OCI-LY3 (cell line): ENCODE results near the gene LHPP.

ENCODE experiments used
- H2AFZ ChIP-seq: fragments of 200-600, 300-600 bp; shearing (Covaris generic); 2 replicates; pipeline ENCODE4 v1.6.0; 2014; ENCODE audit warnings: antibody characterized with exemption, low read depth, low read length
- H3K27ac ChIP-seq: fragments of 200-600, 300-600 bp; sonication (generic); 2 replicates; pipeline ENCODE4 v1.5.1; 2014; ENCODE audit warnings: mild to moderate bottlenecking, low read length, moderate library complexity, mixed read lengths
- H3K27me3 ChIP-seq: fragments of 200-600, 300-600 bp; sonication (generic); 2 replicates; pipeline ENCODE4 v1.6.1; 2014; ENCODE audit warnings: low read depth, low read length, mixed read lengths
- H3K36me3 ChIP-seq: fragments of 200-600, 300-600 bp; sonication (generic); replicated peaks from 2 replicates; pipeline ENCODE3; 2014; ENCODE audit warnings: low read depth, low read length, mixed read lengths
- H3K4me1 ChIP-seq: fragments of 300-600, 200-600 bp; sonication (generic); 2 replicates; pipeline ENCODE4 v1.6.1; 2014; ENCODE audit warnings: low read length, mixed read lengths
- H3K4me2 ChIP-seq: fragments of 200-600, 300-600 bp; sonication (generic); 2 replicates; pipeline ENCODE4 v1.6.1; 2014; ENCODE audit warnings: low read length, mixed read lengths
- H3K4me3 ChIP-seq: fragments of 300-600, 200-600 bp; sonication (generic); 2 replicates; pipeline ENCODE4 v1.5.1; 2014; ENCODE audit warnings: antibody characterized with exemption, mild to moderate bottlenecking, low read length, moderate library complexity
- H3K79me2 ChIP-seq: fragments of 300-600, 200-600 bp; shearing (Covaris generic); 2 replicates; pipeline ENCODE4 v1.6.1; 2014; ENCODE audit warnings: mild to moderate bottlenecking, low read length, mixed read lengths
- H3K9ac ChIP-seq: fragments of 300-600, 200-600 bp; shearing (Covaris generic); 2 replicates; pipeline ENCODE4 v1.6.0; 2014; ENCODE audit warnings: mild to moderate bottlenecking, low read length, moderate library complexity
- H3K9me3 ChIP-seq: fragments of 200-600, 300-600 bp; shearing (Covaris generic); 2 replicates; pipeline ENCODE4 v1.6.1; 2014; ENCODE audit warnings: low read length, mixed read lengths; ENCODE audit not compliant: insufficient read depth
- H4K20me1 ChIP-seq: fragments of 200-600, 300-600 bp; sonication (generic); 2 replicates; pipeline ENCODE4 v1.6.1; 2016; ENCODE audit warnings: low read length, mixed read lengths; ENCODE audit not compliant: insufficient read depth
- EZH2phosphoT487 ChIP-seq: fragments of 200-600 bp; shearing (Covaris generic); IDR thresholded peaks from 2 replicates; pipeline ENCODE4 v1.6.1; 2018; ENCODE audit warnings: antibody characterized with exemption, mixed run types, low read depth
- TF ChIP-seq, protein P1 (sequence below): fragments of 200-600, 300-600 bp; sonication (generic); IDR thresholded peaks from 2 replicates; pipeline ENCODE4 v1.5.1; 2014; ENCODE audit warnings: antibody characterized with exemption, low read length, low read depth

LHPP gene

DNA sequence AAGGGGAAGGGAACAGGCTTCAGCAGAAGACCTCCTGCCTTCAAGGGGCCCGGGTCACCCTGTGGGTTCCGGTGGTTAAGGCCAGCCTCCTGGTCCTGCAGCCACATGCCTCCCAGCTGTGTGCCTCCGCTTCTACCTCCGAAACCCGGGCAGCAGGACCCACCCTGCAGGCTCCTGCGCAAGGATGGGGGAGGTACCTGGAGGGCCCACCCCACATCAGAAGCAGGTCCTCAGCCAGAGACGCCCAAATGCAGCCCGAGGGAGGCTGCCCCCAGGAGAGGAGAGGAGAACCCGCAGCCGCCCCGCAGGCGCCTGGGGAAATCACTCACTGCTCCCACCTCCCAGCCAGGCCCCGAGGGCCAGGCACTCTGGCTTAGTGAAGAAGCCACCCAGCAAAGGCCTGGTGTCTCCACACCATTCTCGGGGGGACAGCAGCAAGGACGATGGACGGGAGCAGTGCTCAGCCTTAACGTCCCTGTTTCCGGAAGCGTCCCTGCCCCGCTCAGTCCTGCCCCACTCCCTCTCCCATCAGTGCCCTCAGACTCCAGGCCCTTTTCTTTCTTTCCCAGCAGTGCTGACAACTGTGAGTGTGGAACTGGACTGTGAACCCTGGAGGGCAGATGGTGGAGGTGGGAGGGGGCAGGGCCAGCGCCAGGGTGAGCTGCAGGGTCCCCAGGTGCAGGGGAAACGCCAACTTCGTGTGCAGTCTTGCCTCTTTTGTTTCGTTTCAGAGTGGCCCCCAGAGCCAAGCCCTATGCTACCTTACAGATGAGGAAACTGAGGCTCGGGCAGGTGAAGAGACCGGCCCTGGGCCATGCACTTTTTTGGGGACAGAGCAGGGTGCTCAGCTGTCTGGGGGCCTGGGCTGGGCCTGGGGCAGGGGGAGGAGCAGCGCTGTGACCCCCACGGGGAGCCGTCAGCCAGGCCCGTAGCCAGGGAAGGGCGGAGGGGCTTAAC is 144.5 kb downstream of the LHPP start:
- Histone ChIP-seq H3K9me3 (no peaks in the 10 kb centered on the region), H2AFZ (no peak overlapping the region), H3K9ac (no peak overlapping the region), H3K27me3 (no peaks in the 10 kb centered on the region), H3K4me1 (peaks cover 11% of the 10 kb centered on the region), H4K20me1 (no peaks in the 10 kb centered on the region), H3K79me2 (no peaks in the 10 kb centered on the region), H3K27ac (no peak overlapping the region), H3K4me2 (no peak overlapping the region), H3K36me3 (no peaks in the 10 kb centered on the region), H3K4me3 (no peak overlapping the region)
- TF ChIP-seq, protein P1, sequence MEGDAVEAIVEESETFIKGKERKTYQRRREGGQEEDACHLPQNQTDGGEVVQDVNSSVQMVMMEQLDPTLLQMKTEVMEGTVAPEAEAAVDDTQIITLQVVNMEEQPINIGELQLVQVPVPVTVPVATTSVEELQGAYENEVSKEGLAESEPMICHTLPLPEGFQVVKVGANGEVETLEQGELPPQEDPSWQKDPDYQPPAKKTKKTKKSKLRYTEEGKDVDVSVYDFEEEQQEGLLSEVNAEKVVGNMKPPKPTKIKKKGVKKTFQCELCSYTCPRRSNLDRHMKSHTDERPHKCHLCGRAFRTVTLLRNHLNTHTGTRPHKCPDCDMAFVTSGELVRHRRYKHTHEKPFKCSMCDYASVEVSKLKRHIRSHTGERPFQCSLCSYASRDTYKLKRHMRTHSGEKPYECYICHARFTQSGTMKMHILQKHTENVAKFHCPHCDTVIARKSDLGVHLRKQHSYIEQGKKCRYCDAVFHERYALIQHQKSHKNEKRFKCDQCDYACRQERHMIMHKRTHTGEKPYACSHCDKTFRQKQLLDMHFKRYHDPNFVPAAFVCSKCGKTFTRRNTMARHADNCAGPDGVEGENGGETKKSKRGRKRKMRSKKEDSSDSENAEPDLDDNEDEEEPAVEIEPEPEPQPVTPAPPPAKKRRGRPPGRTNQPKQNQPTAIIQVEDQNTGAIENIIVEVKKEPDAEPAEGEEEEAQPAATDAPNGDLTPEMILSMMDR = no peak
- no peak for TF ChIP-seq EZH2phosphoT487

DNA sequence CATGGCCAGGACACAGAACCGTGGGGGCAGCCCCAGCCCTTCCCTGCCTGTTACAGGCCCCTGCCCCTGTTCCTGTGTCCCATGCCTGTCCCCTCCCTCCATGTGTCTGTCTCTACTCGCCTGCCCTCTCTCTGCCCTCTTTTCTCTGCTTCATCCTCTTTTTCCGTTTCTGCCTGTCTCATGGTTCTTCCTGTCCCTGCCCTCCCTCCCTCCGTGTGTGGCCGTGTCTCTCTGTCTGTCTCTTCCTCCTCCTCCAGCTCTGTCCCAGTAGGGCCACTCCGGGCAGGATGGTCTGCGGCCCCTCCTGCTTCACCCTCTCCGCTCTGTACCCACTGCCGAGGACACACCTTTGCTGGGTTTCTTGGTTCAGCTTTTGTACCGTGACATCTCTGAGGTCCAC is 145.2 kb downstream of the LHPP start:
- Histone ChIP-seq H4K20me1 (no peaks in the 10 kb centered on the region), H3K9ac (no peak overlapping the region), H3K36me3 (no peaks in the 10 kb centered on the region), H3K4me3 (no peak overlapping the region), H3K9me3 (no peaks in the 10 kb centered on the region), H3K79me2 (no peaks in the 10 kb centered on the region), H3K4me1 (peaks cover 4% of the 10 kb centered on the region), H3K27ac (no peak overlapping the region), H2AFZ (no peak overlapping the region), H3K4me2 (no peak overlapping the region), H3K27me3 (no peaks in the 10 kb centered on the region)
- no peak for TF ChIP-seq EZH2phosphoT487
- TF ChIP-seq, protein P1 = no peak

DNA sequence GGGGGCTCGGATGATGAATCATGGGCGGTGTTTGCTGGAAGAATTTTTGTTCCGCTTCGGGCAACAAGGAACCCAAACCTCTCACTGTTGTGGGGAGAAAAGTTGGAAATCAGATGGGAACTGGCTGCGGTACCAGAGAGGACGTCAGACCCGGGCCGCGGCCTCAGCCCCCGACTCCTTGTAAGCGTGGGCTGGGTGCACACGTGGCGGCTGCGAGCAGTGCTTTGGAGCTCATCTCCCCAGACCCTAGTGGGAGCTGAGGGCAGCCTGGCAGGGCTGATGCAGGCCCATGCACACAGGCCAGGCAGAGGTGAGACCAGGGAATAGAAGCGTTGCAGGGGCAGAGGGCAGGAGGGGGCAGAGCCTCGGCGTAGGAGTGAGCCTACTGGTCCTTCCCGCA is 146.1 kb downstream of the LHPP start:
- Histone ChIP-seq H3K79me2 (no peaks in the 10 kb centered on the region), H3K27ac (no peak overlapping the region), H3K4me1 (0 out of 2 replicates have a peak, but pooled peaks cover 3% of the 10 kb centered on the region), H3K9ac (no peak overlapping the region), H3K4me3 (no peak overlapping the region), H3K4me2 (no peak overlapping the region), H3K27me3 (no peaks in the 10 kb centered on the region), H3K9me3 (no peaks in the 10 kb centered on the region), H3K36me3 (no peaks in the 10 kb centered on the region), H2AFZ (no peak overlapping the region), H4K20me1 (peaks cover under 1% of the 10 kb centered on the region; the same call in 1 of the 2 replicates)
- TF ChIP-seq, protein P1 = no peak
- TF ChIP-seq EZH2phosphoT487 = no peak

DNA sequence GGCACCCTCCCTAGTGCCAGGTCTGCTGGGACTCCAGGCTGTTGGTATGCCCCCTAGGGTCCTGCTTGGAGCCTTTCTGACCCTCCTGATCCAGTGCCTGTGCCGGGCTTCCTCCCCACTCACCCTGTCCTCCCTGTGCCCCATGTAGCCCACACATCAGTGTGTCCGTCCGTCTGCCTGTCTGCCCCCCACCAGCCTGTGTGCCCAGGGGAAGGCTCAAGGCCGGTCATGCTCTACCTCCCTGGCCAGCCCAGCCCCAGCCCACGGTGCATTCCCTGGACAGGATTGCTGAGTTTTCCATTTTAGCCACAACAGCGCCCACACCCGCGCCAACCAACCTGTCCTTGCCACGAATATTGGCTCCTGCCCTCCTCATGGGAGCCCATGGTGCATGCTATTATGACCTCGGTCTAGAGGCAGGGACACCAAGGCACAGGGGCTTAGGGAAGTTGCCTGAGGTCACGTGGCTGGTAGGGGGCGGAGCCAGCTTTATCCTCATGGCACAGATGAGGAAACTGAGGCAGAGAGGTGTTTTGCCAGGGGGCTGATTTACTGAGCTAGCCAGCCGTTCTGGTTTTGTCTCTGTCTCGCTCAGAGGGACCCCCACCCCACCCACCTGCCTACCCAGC is 146.6 kb downstream of the LHPP start:
- H3K4me3 ChIP-seq = no peak overlapping the region
- no peak overlapping the region for H3K9ac ChIP-seq
- no peak overlapping the region for H3K4me2 ChIP-seq
- H3K9me3 ChIP-seq = no peaks in the 10 kb centered on the region
- no peak overlapping the region for H2AFZ ChIP-seq
- TF ChIP-seq, protein P1 = no peak
- TF ChIP-seq EZH2phosphoT487 = no peak
- H3K4me1 ChIP-seq = 0 out of 2 replicates have a peak, but pooled peaks cover 7% of the 10 kb centered on the region
- no peaks in the 10 kb centered on the region for H3K36me3 ChIP-seq
- peaks cover 4% of the 10 kb centered on the region; the same call in 1 of the 2 replicates for H4K20me1 ChIP-seq
- H3K27ac ChIP-seq = no peak overlapping the region
- no peaks in the 10 kb centered on the region for H3K27me3 ChIP-seq
- no peaks in the 10 kb centered on the region for H3K79me2 ChIP-seq
